ENCODE results near the gene DENND5A. TPM values are rescaled to one million over a fixed set of nuclear protein-coding genes. Genes with fewer than 3 reads are reported as not detected.

Gene DENND5A
- total RNA-seq, 4 donors from 2014 or later, result 30.4 to 52.9 (median 36.4) TPM

- TF ChIP-seq POLR2A (IDR thresholded peaks at IDR 0.05), result no peak
- TF ChIP-seq POLR2AphosphoS5 (IDR thresholded peaks at IDR 0.05), result no peak
- TF ChIP-seq CTCF (IDR thresholded peaks at IDR 0.05), result no peak
- no peak for TF ChIP-seq EP300 (IDR thresholded peaks at IDR 0.05)
- 80% methylated on average over 7 of the region's 7 CpGs for WGBS
- Histone ChIP-seq H3K36me3 (peaks cover 80% of the 10 kb centered on the region), H3K9me3 (no peaks in the 10 kb centered on the region), H3K27me3 (no peaks in the 10 kb centered on the region), H3K4me3 (no peak overlapping the region), H3K4me1 (peaks cover 29% of the 10 kb centered on the region), H3K27ac (no peak overlapping the region)
- no peak for DNase-seq (ENCODE audit: low spot score in 2 of 2)
Observed at GRCh38 chr11:9142732-9143131, 122.4 kb downstream of the DENND5A start.

- peaks cover 34% of the 10 kb centered on the region for H3K4me1 ChIP-seq
- no peak overlapping the region for H3K27ac ChIP-seq
- WGBS, result 86% methylated on average over 7 of the region's 7 CpGs
- TF ChIP-seq EP300 (IDR thresholded peaks at IDR 0.05), result no peak
- no peak for TF ChIP-seq POLR2A (IDR thresholded peaks at IDR 0.05)
- no peak for TF ChIP-seq CTCF (IDR thresholded peaks at IDR 0.05)
- no peak for TF ChIP-seq POLR2AphosphoS5 (IDR thresholded peaks at IDR 0.05)
- H3K9me3 ChIP-seq, result no peaks in the 10 kb centered on the region
- no peak for DNase-seq (ENCODE audit: low spot score in 2 of 2)
- peaks cover 66% of the 10 kb centered on the region for H3K36me3 ChIP-seq
- H3K27me3 ChIP-seq, result no peaks in the 10 kb centered on the region
- no peak overlapping the region for H3K4me3 ChIP-seq
Observed at GRCh38 chr11:9141186-9141585, 124.0 kb downstream of the DENND5A start.

GRCh38 chr11:9139628-9140357 lies 125.4 kb downstream of the DENND5A start:
- H3K27me3 ChIP-seq, result no peaks in the 10 kb centered on the region
- H3K27ac ChIP-seq, result no peak overlapping the region
- no peaks in the 10 kb centered on the region for H3K9me3 ChIP-seq
- peaks cover 34% of the 10 kb centered on the region for H3K4me1 ChIP-seq
- no peak for TF ChIP-seq EP300 (IDR thresholded peaks at IDR 0.05)
- no peak for TF ChIP-seq CTCF (IDR thresholded peaks at IDR 0.05)
- TF ChIP-seq POLR2A (IDR thresholded peaks at IDR 0.05), result no peak
- TF ChIP-seq POLR2AphosphoS5 (IDR thresholded peaks at IDR 0.05), result no peak
- no peak overlapping the region for H3K4me3 ChIP-seq
- DNase-seq (ENCODE audit: low spot score in 2 of 2), result no peak
- WGBS, result 75% methylated on average over 7 of the region's 7 CpGs
- H3K36me3 ChIP-seq, result peaks cover 52% of the 10 kb centered on the region

GRCh38 chr11:9138612-9139579 lies 126.3 kb downstream of the DENND5A start:
- TF ChIP-seq POLR2AphosphoS5 (IDR thresholded peaks at IDR 0.05), result no peak
- TF ChIP-seq POLR2A (IDR thresholded peaks at IDR 0.05), result no peak
- no peak for TF ChIP-seq EP300 (IDR thresholded peaks at IDR 0.05)
- TF ChIP-seq CTCF (IDR thresholded peaks at IDR 0.05), result no peak
- Histone ChIP-seq H3K36me3 (peaks cover 43% of the 10 kb centered on the region), H3K4me3 (no peak overlapping the region), H3K4me1 (peaks cover 34% of the 10 kb centered on the region), H3K9me3 (no peaks in the 10 kb centered on the region), H3K27me3 (no peaks in the 10 kb centered on the region), H3K27ac (peak overlapping the region; percentile 40)
- 51% methylated on average over 18 of the region's 18 CpGs for WGBS
- no peak for DNase-seq (ENCODE audit: low spot score in 2 of 2)

- 83% methylated on average over 3 of the region's 3 CpGs for WGBS
- no peak for DNase-seq (ENCODE audit: low spot score in 2 of 2)
- Histone ChIP-seq H3K9me3 (no peaks in the 10 kb centered on the region), H3K27me3 (no peaks in the 10 kb centered on the region), H3K4me3 (no peak overlapping the region), H3K4me1 (peaks cover 30% of the 10 kb centered on the region), H3K36me3 (peaks cover 35% of the 10 kb centered on the region), H3K27ac (no peak overlapping the region)
- no peak for TF ChIP-seq CTCF (IDR thresholded peaks at IDR 0.05)
- TF ChIP-seq EP300 (IDR thresholded peaks at IDR 0.05), result no peak
- no peak for TF ChIP-seq POLR2A (IDR thresholded peaks at IDR 0.05)
- no peak for TF ChIP-seq POLR2AphosphoS5 (IDR thresholded peaks at IDR 0.05)
Observed at GRCh38 chr11:9138133-9138453, 127.1 kb downstream of the DENND5A start.

Measured in suprapubic skin (tissue), 4 donors.